Activated CD4-positive, CD25-positive, alpha-beta regulatory T cell treated with anti-CD3 and anti-CD28 coated beads, Interleukin-2, amount 50 U/mL, for 72 hours (primary cell): ENCODE results near the gene DNAJA4.
A peak's percentile ranks its signal among the peaks of the same experiment; 100 is the strongest.
"Not testable (repeated sequence)": the region's sequence is repeated elsewhere in the genome, so short reads cannot be mapped to it uniquely, and the experiment has no call there.

Source experiments
- DNase-seq: peaks from one replicate; pipeline ENCODE4 v3.0.0; 2021

Gene DNAJA4

DNA sequence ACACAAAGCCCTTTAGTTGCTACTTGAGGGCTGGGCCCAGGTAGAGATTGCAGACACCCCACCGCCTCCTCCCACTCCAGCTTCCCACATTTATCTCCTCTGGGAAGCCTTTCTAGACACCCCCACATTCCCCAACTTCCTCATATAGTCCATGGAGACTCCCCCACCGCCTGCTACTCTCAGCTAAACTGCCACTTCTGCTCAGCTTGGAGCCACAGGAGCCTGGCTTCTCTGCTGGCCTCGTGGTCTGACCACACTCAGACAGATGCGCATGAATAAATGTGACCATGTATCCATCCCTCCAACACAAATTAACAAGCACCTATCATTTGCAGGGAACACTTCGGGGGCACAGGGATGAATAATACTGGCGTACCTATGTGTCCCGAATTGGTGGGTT lies 19.5 kb upstream of the DNAJA4 start:
- no peak for DNase-seq

DNA sequence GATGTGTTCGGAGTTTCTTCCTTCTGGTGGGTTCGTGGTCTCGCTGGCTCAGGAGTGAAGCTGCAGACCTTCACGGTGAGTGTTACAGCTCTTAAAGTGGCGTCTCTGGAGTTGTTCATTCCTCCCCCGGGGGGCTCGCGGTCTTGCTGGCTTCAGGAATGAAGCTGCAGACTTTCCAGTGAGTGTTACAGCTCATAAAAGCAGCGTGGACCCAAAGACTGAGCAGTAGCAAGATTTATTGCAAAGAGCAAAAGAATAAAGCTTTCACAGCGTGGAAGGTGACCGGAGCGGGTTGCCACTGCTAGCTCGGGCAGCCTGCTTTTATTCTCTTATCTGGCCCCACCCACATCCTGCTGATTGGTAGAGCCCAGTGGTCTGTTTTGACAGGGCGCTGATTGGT lies 19.0 kb upstream of the DNAJA4 start:
- DNase-seq = not testable (repeated sequence)

DNA sequence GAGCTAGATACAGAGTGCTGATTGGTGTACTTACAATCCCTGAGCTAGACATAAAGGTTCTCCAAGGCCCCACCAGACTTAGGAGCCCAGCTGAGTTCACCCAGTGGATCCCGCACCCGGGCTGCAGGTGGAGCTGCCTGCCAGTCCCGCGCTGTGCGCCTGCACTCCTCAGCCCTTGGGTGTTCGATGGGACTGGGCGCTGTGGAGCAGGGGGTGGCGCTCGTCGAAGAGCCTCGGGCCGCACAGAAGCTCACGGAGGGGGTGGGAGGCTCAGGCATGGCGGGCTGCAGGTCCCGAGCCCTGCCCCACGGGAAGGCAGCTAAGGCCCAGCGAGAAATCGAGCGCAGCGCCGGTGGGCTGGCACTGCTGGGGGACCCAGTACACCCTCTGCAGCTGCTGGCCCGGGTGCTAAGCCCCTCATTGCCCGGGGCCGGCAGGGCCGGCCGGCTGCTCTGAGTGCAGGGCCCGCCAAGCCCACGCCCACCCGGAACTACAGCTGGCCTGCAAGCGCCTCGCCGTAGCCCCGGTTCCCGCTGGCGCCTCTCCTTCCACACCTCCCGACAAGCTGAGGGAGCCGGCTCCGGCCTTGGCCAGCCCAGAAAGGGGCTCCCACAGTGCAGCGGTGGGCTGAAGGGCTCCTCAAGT lies 18.3 kb upstream of the DNAJA4 start:
- not testable (repeated sequence) for DNase-seq

DNA sequence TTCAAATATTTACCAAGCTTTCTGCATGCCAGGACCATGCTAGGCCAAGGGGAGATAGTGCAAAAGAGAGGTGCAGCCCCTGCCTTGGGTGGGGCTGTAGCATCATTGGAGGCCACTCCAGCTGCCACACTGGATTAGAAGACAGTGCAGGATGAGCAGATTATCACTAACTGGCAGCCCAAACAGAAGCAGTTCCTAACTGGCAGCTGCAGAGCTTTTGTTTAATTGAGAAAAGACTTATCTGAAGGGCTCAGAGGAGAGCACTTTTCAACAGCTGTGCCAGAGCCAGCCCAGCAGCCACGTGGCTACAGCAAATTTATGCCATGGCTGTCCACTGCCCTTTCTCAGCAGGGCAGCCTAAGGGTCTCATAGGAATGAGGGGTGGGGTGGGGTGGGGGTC lies 16.5 kb upstream of the DNAJA4 start:
- DNase-seq = no peak

DNA sequence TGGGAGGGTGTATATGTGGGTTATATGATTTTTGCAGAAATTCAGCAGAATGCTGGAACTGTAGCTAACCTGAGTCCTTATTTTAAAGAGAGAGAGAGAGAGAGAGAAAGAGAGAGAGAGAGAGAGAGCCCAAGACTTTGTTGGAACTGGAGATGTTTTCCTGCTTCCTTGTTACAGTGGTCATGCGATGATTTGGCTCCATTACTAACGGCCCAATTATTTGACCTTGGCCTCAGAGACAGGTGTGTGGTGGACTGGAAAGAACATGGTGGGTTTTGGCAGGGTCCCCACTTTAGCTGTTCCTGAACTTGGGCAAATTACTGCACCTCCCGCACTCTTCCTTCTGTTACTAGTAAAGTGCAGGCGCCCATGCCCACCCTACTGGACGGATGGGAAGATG lies 15.2 kb upstream of the DNAJA4 start:
- no peak for DNase-seq

GRCh38 chr15:78251136-78251535 lies 13.2 kb upstream of the DNAJA4 start:
- DNase-seq = no peak

DNA sequence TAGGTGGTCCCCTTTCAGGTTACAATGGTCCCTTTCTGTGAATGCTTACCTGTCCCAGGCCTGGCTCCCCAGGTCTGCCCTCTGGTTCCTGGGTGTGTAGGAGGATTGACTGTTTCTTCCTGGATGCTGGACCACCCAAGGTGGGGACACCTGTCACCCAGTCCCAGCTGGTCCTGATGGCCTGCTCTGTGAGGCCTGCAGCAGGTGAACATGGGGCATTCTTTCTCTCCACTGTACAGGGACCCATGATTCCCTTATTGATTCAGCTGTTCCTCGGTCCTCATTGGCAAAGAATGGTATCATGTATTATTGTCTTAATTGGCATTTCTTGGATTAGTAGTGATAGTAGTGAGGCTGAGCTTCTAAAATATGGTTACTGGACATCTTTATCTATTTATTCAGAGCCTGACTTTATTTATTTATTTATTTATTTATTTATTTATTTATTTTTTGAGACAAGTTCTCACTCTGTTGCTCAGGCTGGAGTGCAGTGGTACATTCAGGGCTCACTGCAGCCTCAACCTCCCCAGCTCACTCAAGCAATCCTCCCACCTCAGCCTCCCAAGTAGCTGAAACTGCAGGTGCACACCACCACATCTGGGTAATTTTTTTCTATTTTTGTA lies 8.8 kb upstream of the DNAJA4 start:
- DNase-seq = no peak

DNA sequence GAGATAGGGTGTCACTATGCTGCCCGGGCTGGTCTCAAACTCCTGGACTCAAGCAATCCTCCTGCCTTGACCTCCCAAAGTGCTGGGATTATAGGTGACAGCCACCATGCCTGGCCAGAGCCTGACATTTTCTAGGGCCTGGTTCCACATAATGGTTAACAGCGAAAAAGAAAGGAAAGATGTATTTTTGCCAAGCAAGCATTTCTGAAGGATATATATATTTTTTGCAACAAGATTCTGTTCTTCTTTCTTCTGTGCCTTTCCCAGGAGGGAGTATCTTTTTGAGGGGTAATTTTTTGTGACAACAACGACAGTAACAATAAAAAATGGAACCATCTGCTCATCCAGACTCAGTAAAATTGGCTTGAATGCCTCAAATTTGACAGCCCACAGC lies 8.3 kb upstream of the DNAJA4 start:
- no peak for DNase-seq

DNA sequence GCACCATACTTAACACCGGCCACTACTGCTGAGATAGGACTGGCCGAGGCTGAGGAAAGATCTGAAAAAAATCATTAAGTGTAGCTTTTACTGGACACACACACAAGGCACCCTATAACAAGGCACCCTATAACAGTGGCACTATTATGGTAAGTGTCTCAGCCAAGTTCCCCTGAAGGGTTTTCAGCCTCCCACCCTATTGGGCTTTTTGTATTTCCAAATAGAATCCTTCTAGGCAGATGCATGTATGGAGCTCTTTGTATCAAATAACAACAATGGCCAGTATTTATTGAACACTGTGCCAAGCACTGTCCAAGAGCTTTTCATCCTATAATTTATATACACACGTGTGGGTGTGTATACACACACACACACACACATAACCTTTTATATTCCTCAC lies 6.7 kb upstream of the DNAJA4 start:
- no peak for DNase-seq

DNA sequence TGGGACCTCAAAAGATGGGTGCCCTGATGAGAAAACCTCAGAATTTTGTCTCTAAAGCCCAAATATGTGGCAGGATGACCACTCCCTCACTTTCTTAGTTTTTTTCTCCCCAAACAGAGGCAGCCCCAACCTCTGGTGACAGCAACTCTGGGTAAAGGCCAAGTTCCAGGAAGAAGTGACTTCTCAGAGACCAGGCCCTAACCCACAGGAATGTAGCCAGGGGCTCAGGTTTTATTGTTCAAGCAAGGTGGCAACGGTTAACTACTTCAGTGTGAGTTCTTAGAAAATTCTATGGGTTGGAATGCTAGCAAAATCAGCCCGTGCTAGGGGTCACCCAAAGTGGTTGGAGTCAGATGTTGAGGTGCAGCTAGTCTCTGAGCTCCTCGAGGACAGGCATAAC lies 5.1 kb upstream of the DNAJA4 start:
- no peak for DNase-seq

- no peak for DNase-seq
These were observed 3.9 kb upstream of the DNAJA4 start for GRCh38 chr15:78260489-78260888.

GRCh38 chr15:78261062-78261461 lies 3.3 kb upstream of the DNAJA4 start:
- DNase-seq = no peak

- DNase-seq = no peak
These were observed 996 bp upstream of the DNAJA4 start for GRCh38 chr15:78263351-78263781.

GRCh38 chr15:78263907-78264303 lies 457 bp upstream of the DNAJA4 start:
- DNase-seq = peak; percentile 33

GRCh38 chr15:78265137-78265460 lies 737 bp downstream of the DNAJA4 start:
- no peak for DNase-seq

GRCh38 chr15:78265752-78266224 lies 1.4 kb downstream of the DNAJA4 start:
- DNase-seq = no peak

- DNase-seq = no peak
These were observed 1.9 kb downstream of the DNAJA4 start for GRCh38 chr15:78266229-78266628.

DNA sequence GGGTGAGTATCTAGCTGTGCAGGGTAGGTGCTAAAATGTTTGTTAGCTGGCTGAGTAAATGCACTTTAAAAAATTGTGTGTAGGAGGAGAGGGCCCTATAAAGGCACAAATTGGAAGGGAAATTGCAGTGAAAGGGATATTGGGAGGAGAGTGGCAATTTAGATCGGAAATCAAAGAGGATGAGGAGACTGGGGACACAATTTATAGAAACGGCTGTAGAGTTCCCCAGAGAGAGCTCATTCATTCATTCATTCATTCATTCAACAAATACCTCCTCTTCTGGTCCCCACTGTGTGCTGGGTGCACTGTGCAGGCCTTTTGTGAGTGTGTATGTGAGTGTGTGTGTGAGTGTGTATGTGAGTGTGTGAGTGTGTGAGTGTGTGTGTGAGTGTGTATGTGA lies 2.4 kb downstream of the DNAJA4 start:
- DNase-seq = no peak

- DNase-seq = no peak
These were observed 8.0 kb downstream of the DNAJA4 start for GRCh38 chr15:78272316-78272715.

DNA sequence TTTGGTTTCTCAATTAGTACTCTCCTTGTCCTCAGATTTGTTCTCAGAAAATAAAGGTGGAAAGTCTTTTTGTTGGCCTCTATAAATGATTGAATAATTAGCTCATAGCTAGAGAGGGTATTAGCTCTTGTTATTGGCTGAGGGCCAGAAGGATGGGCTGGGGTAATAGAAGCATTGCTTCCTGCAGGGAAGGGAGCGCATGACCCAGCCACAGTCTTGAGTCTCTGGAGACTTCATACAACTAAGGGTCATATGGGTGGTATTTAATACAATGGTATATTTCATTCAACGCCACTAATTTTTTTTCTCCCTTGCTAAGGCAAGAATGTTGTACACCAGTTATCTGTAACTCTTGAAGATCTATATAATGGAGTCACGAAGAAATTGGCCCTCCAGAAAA lies 8.4 kb downstream of the DNAJA4 start:
- DNase-seq = no peak

GRCh38 chr15:78274994-78275393 lies 10.6 kb downstream of the DNAJA4 start:
- DNase-seq = no peak

- DNase-seq = no peak
These were observed 11.9 kb downstream of the DNAJA4 start for GRCh38 chr15:78276064-78276943.

- DNase-seq = no peak
These were observed 16.1 kb downstream of the DNAJA4 start for GRCh38 chr15:78280319-78281072.
